GM21515 (cell line): Measurements from ENCODE around the gene PRDX6.
"Not testable (repeated sequence)": the region's sequence is repeated elsewhere in the genome, so short reads cannot be mapped to it uniquely, and the experiment has no call there.

Experiments used
- ATAC-seq: cut with Tn5 transposase; IDR thresholded peaks from one replicate; pipeline ENCODE4 v1.9.1; 2021; ENCODE audit not compliant: unreplicated experiment

The PRDX6 gene

DNA sequence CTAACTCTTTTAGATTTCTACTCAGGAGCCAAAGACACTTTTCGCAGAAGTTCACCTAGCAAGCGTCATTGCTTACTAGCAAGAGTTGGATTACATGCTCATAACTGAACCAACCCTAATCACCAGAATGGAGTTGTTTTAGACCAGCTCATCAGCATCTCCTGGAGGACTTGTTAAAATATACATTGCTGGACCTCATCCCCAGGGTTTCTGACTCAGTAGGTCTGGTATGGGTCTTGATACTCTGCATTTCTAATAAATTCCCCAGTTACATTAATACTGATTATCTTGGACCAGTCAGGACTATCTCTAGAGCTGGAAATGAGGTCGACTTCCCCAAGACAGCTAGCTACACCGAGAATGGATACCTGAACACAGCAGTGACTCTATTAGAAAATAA, 9.7 kb upstream of the PRDX6 start:
- ATAC-seq, result no peak

DNA sequence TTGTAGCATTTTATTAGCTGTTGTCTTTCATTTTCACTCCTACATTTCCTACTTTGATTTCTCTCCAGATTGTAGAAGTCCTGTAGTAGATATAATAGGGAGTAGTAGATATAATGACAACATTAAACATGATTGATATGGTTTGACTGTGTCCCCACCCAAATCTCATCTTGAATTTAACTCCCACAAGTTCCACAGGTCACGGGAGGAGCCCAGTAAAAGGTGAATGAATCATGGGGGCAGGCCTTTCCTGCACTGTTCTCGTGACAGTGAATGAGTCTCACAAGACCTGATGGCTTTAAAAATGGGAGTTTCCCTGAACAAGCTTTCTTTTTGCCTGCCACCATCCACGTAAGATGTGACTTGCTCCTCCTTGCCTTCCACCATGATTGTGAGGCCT, 7.5 kb upstream of the PRDX6 start:
- no peak for ATAC-seq

DNA sequence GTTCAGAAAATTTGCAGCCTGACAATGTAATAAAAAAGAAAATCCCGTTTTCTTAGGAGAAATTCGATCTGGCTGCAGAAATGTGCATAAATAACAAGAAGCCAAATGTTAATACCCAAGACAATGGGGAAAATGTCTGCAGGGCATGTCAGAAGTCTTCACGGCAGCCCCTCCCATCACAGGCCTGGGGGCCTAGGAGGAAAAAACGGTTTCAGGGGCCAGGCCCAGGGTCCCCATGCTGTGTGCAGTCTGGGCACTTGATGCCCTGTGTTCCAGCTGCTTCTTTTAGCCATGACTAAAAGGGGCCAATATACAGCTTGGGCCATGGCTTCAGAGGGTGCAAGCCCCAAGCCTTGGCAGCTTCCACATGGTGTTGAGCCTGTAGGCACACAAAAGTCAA, 6.5 kb upstream of the PRDX6 start:
- no peak for ATAC-seq

DNA sequence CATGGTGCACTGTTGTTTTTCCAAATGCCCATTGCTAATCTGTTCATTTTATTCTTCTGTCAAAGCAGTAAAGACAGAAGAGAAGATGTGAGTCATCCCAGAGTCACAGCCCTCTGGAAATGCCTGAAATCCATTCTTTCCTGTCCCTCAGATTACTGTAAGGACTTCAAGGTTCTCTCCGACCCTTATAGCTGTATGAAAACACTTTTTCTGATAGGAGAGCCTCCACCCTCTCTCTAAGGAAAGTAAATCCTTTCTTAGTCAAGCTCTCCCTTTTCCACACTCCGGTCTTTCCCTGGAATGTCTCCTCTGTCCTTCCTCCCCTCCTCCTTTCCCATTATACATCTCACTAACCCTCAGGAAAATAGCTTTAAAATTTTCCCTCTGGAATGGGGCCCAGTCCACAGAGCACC, 3.5 kb upstream of the PRDX6 start:
- ATAC-seq, result no peak

DNA sequence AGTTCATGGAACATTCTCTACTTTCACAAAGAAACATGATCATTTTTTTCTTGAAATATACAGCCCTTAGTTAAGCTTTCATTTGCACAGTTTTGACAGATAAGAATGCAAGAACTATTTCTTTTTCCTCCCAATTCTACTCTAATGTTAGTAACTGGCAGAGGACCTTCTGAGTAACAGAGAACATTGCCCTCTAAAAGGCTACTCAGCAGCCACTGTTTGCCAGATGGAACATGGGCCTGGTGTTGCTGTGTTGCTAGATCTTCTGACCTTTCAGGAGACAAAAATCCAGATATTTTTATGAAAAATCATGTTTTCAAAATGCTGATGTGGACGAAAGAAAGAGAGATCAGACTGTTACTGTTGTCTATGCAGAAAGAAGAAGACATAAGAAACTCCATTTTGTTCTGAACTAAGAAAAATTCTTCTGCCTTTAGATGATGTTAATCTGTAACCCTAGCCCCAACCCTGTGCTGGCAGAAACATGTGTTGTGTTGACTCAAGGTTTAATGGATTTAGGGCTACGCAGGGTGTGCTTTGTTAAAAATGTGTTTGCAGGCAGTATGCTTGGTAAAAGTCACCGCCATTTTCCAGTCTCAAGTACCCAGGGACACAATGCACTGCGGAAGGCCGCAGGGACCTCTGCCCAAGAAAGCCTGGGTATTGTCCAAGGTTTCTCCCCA, 2.9 kb upstream of the PRDX6 start:
- no peak for ATAC-seq

DNA sequence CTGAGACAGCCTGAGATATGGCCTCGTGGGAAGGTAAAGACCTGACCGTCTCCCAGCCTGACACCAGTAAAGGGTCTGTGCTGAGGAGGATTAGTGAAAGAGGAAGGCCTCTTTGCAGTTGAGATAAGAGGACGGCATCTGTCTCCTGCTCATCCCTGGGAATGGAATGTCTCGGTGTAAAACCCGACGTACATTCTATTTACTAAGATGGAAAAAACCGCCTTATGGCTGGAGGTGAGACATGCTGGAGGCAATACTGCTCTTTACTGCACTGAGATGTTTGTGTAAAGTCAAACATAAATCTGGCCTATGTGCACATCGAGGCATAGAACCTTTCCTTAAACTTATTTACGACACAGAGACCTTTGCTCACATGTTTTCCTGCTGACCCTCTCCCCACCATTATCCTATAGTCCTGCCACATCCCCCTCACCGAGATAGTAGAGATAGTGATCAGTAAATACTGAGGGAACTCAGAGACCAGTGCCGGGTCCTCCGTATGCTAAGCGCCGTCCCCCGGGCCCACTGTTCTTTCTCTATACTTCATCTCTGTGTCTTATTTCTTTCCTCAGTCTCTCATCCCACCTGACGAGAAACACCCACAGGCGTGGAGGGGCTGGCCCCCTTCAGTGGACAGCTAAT, 2.2 kb upstream of the PRDX6 start:
- not testable (repeated sequence) for ATAC-seq

DNA sequence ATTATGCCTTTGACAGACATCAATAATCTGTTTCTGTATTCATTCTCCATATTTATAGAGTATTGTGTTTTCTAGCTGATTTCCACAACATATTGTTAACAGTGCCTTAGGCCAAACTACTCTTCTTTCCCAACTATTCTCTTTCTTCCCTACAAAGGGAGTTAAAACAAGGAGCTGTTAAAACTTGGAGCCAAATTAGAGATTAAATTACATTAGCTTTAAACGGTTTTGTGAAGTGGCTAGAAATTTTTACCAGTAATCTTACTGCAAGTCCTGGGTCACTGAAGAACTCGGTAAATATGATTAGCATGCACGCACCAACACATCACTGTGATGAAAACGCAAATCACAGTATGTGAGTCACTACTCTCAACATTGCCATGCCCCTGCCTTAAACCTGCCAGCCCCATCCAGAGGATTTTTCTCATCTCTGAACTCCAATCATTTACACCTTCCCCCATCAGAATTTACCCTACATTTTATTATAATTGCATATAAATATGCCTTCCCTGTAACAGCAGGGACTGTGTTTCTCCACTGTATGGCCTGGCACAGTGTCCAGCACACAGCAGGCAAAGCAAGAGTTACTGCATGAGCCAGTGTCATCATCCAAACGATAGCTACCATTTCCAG, 1.5 kb upstream of the PRDX6 start:
- ATAC-seq, result no peak

DNA sequence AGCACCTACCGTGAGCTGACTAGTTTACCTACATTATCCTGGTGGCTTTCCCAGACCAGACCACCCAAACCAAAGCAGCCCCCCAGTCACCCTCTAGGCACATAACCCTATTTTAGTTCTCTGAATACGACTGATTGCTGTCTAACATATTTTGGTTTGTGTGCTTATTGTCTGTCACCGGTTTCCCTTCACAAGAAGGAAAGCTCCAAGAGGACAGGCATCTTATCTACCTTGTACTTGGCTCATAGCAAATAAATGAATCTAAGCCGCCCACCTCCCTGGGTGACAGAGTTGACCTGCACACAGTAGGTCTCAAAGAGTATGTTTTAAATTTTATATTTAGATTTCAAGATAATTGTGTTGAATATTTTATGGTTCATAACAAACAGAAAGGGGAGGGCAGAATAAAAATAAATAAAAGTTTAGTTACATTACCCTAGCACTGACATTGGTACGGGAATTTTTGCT, 904 bp upstream of the PRDX6 start:
- ATAC-seq, result no peak

DNA sequence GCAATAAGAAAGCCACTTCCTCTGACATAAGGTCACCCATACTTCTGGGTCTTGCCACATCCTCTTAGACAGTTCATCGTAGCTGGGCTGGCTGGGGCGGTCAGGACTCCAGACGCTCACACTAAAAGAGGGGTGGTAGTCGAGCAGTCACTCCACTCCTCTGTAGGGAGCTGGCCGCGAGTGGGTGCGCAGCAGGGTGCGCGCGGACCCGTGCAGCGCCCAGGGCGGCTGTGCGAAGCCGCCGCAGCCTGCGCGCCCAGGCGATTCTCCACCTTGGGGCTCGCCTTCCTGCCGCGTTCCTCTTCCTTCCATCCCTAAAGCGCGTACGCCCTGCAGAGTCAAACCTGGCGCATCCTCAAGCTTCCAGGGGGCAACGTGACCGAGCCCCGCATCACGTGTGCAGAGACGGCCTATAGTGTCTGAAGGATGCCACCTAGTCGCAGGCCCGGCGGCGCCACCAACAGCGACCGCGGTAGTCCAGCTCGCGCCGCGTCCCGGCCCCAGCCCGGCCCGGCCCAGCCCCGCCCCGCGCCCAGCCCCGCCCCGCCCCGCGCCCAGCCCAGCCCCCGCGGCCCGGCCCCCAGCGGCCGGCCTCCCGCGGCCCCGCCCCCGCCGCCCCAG, 360 bp upstream of the PRDX6 start:
- peak; percentile 97 for ATAC-seq

DNA sequence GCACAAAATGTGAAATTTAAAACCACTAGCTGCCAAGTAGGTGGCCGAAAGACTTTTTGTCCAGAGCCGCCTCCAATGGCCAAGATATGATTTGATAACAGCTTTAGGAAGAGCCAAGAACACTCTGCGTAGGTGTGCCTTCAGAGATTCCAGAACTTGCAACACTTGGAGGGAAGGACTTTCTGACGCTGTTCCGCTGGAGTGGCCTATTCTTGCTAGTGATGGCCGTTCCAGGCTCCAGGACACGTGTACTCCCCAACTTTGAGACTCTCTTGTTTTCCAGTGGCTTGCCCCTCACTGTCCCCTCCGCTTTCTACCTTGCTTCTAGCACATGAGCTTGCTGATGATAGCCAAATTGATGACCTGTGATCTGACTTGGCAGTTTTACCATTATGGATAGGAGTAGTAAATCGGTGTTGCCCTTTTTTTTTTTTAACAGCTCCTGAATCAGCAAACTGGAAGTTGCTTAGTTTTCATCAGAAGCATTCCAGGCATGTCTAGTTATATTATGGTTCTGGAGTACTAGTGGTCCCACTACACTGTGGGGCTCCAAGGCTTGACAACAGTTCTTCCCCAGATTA, 1.0 kb downstream of the PRDX6 start:
- ATAC-seq, result no peak

DNA sequence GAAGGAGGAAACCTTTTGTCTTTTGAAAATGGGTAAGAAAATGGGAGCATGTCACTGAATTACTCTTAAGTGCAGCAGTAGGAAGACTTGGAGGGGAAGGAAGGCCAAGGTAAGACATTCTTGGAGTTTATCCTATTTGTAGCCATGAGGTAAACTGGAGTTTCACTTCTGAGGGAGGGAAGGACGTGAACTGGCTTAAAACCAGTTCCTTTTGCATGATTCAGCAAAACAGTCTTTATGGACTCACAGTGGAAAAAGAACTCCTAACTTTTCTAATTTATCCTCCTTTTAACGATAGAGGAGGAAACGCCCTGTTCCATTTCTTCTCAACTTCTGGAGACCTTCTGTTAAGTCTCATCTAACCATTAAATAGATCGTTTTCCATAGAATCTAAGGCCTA, 2.5 kb downstream of the PRDX6 start:
- ATAC-seq, result no peak

DNA sequence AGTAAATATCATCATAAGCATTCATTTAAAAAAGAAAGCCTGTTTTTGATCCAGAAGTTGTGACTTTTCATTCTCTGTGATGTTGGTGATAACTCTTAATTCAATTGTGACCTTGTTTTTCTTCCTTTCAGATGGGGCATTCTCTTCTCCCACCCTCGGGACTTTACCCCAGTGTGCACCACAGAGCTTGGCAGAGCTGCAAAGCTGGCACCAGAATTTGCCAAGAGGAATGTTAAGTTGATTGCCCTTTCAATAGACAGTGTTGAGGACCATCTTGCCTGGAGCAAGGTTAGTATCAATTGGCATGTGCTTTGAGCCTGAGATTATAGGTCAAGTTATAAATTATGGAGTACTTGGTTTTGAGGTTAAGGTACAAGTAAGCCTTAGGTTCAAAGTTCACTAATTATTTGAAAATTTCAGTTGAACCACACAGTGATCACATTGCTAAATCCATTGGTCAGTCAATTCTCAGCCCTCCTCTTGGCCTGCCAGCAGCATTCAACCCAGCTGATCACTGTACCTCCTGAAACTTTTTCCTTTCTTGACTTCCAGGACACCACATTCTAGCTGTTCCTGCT, 4.1 kb downstream of the PRDX6 start:
- ATAC-seq, result no peak

DNA sequence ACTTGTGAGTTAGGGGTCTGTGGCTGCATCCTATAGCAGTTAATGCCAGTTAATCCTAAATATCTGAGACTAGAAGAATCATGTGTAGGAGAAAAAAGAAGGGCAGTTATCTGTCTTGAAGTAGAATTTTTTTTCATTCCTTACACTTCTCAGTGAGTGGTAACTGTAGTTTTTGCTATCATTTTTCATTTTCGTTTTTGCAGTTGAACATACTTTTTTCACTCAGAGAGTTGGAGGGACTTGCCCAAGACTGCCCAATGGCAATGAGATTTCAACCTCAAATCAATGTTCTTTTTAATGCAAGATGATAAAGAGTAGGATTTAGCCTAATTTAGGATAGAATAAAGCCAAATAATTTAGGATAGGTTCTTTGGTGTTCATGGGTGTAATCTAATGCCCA, 5.5 kb downstream of the PRDX6 start:
- ATAC-seq, result no peak

DNA sequence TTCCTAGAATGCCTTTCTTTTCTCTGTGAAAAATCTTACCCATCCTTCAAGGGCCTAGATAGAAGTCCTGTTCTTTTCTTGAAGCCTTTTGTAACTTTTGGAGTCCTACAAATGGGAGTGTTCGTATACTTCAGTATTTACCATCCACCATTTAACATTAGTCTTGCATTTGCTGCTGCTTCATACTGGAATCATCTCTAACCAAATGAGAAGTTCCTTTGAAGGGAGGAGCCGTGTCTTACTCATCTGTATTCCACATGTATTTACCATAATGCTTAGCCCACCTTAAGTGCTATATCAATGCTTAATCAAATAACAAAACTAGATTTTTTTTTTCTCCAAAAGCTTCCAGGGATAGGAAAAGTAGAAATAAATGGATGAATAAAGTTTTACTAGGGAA, 7.1 kb downstream of the PRDX6 start:
- ATAC-seq, result no peak

DNA sequence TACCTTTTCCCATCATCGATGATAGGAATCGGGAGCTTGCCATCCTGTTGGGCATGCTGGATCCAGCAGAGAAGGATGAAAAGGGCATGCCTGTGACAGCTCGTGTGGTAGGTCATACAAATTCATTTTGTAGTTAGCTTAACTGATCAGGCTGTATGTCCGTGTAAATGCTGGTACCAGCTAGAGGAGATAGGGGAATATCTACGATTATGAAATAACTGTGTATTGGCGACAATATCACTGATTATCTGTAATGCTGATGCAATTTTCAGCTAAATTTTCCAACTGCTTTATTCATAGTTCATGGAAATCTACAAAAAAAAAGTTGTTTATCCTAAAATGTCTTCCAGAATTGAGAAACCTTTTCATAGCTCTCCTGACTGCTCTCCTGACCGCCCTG, 8.3 kb downstream of the PRDX6 start:
- ATAC-seq, result no peak

DNA sequence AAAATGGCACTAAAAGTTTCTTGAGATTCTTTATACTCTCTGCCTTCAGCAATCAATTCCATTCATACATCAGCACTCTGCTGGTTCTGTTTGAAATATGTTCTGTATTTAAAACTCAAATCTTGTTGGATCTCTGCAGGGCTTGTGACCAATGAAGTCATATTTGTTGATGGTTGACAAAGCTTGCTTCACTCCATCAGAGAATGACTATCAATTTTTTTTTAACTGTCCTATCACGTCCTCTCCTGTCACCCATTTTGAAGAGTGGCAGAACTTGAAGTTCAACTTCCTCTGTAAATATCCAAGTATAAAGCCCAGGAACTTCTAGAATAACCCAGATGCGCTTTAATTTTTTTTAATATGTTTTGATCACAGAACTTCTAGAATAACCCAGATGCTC, 10.9 kb downstream of the PRDX6 start:
- no peak for ATAC-seq

DNA sequence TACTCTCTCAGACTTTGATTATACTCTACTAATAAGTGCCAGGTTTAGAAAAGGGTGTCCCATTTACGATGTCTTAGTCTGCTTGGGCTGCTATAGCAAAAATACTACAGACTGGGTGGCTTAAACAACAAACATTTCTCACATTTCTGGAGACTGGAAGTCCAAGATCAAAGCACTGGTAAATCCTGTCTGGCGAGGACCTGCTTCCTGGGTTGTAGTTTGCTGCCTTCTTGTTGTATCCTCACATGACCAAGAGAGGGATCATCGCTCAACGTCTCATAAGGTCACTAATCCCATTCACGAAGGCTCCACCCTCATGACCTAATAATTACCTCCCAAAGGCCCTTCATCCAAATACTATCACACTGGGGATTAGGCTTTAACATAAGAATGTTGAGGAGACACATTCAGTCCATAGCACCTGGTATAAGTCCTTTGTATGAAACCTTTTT, 12.0 kb downstream of the PRDX6 start:
- ATAC-seq, result no peak

DNA sequence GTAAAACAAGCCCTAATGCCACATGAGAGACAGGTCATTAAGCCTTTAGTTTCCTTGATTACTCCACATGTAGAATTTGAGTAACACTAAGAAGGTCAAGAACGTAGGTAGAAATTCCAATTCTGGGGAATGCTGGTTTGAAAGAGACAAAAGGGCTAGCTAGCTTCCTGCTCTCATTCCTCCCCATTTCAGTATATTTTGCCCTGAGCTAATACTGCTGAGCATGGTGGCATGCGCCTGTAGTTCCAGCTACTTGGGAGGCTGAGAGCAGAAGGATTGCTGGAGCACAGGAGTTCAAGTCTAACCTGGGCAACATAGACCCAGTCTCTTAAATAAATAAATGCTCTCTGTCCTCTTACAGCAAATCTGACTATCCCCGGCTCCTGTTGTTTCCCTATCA, 12.8 kb downstream of the PRDX6 start:
- ATAC-seq, result no peak

DNA sequence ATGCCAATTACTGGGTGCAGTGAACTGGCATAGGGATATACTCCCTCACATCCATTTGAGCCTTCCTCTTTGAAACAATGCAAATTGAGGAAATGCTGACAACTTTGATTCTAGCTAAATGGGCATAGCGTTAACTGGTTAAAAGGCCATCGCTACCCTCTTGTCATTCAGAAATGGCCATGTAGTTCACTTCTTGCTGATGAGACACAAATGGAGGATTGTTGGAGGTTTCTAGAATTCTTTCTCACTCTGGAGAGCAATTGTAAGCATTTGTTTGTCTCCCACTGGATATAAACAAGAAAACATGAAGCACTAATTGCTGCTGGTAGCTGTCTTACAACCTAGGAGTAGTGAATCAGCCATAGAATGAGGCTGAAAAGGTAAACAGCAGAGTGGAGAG, 14.4 kb downstream of the PRDX6 start:
- ATAC-seq, result no peak

DNA sequence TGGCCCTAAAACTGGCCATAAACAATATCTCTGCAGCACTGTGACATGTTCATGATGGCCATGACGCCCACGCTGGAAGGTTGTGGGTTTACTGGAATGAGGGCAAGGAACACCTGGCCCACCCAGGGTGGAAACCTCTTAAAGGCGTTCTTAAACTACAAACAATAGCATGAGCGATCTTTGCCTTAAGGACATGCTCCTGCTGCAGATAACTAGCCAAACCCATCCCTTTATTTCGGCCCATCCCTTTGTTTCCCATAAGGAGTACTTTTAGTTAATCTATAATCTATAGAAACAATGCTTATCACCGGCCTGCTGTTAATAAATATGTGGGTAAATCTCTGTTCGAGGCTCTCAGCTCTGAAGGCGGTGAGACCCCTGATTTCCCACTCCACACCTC, 16.0 kb downstream of the PRDX6 start:
- not testable (repeated sequence) for ATAC-seq

DNA sequence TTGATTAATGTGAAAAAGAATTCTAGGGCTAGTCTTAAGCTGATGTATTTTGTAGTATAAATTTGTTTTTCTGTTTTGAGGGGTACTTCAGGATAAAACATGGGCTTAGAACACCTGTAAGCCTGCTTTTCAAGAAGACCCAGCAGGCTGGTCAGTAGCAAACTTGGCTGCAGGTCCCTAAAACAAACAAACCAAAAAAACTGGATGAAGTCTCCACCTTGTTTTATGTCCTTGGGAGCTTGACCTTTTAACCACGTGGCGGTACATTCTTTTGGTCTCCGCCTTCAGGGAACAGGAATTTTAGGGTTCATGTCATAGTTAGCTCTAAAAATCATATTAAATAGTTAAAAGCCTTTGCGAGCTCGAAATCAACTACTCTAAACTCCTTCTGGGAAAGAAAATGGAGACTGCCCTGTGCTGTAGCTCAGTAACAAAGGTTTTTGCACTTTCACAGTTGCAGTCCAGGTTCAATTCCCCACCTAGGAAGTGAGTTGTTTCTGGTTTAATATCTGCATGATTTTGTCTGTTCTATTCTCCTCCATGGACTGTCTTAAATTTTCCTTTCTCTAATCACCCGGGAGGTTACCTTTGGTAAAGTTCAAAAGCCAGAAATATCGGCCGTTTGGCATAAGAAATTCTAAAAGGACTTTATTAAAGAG, 18.6 kb downstream of the PRDX6 start:
- no peak for ATAC-seq
